CD14-positive monocyte (primary cell): ENCODE measurements around the gene SRP9. TPM values are rescaled to one million over a fixed set of nuclear protein-coding genes. Genes with fewer than 3 reads are reported as not detected.

ENCODE experiments used
- DNase-seq, 3 donors: peaks; one replicate each; pipeline ENCODE4 v3.0.0-alpha.2; 2011 to 2022
- H2AFZ ChIP-seq: 2 replicates; pipeline ENCODE4 v1.6.0; 2012; ENCODE audit warnings: mild to moderate bottlenecking, low read depth, low read length, inconsistent platforms; ENCODE audit not compliant: insufficient read depth, poor library complexity, severe bottlenecking
- H3K27ac ChIP-seq, 2 donors: 1 replicate in 1 of 2; 2 replicates in 1 of 2; pipeline ENCODE4 v1.5.1; 2012 to 2013; ENCODE audit warnings: low read length in 2 of 2, control low read depth in 1 of 2, inconsistent platforms in 1 of 2, low read depth in 1 of 2, mild to moderate bottlenecking in 1 of 2
- H3K27me3 ChIP-seq, 2 donors: one replicate each; pipeline versions ENCODE4 v1.6.0 to v1.6.1; 2011 to 2013; ENCODE audit warnings: low read length in 2 of 2; ENCODE audit not compliant: control insufficient read depth in 2 of 2, insufficient read depth in 2 of 2
- H3K36me3 ChIP-seq, 2 donors: replicated peaks in 1 of 2; 1 replicate in 1 of 2; 2 replicates in 1 of 2; pipeline versions ENCODE4 v1.5.1 to v1.6.1; 2012 to 2013; ENCODE audit warnings: low read length in 2 of 2, control low read depth in 1 of 2, inconsistent platforms in 1 of 2, mild to moderate bottlenecking in 1 of 2; ENCODE audit not compliant: insufficient read depth in 2 of 2, control insufficient read depth in 1 of 2
- H3K4me1 ChIP-seq, 2 donors: 1 replicate in 1 of 2; 2 replicates in 1 of 2; pipeline versions ENCODE4 v1.5.1 to v1.6.1; 2012 to 2013; ENCODE audit warnings: low read length in 2 of 2, control low read depth in 1 of 2, inconsistent platforms in 1 of 2, mild to moderate bottlenecking in 1 of 2, moderate library complexity in 1 of 2; ENCODE audit not compliant: insufficient read depth in 2 of 2, control insufficient read depth in 1 of 2
- H3K4me2 ChIP-seq: replicated peaks from 2 replicates; pipeline ENCODE3; 2012; ENCODE audit warnings: low read length, moderate library complexity, mild to moderate bottlenecking; ENCODE audit not compliant: poor library complexity, severe bottlenecking; ENCODE audit errors: extremely low read depth
- H3K4me3 ChIP-seq, 3 experiments: fragments of 200-600 bp in 1 of 3; sonication (generic) in 1 of 3; replicated peaks in 1 of 3; 1 replicate in 2 of 3; 2 replicates in 1 of 3; pipeline ENCODE4 v1.5.1; 2011 to 2013; ENCODE audit warnings: low read length in 3 of 3, mild to moderate bottlenecking in 3 of 3, control low read depth in 2 of 3, low read depth in 2 of 3, inconsistent platforms in 1 of 3, moderate library complexity in 1 of 3
- H3K79me2 ChIP-seq: 2 replicates; pipeline ENCODE4 v1.6.0; 2012; ENCODE audit warnings: mild to moderate bottlenecking, control low read depth, inconsistent platforms, low read length, moderate library complexity; ENCODE audit not compliant: insufficient read depth
- H3K9ac ChIP-seq: 2 replicates; pipeline ENCODE4 v1.6.0; 2017; ENCODE audit warnings: low read length, mild to moderate bottlenecking; ENCODE audit not compliant: insufficient read depth, poor library complexity, severe bottlenecking
- H3K9me3 ChIP-seq, 2 donors: replicated peaks in 1 of 2; 1 replicate in 1 of 2; 2 replicates in 1 of 2; pipeline versions ENCODE4 v1.5.1 to v1.6.1; 2012 to 2013; ENCODE audit warnings: low read length in 2 of 2, control low read depth in 1 of 2; ENCODE audit not compliant: control insufficient read depth in 1 of 2, insufficient read depth in 1 of 2
- H4K20me1 ChIP-seq: 2 replicates; pipeline ENCODE4 v1.6.0; 2012; ENCODE audit warnings: mild to moderate bottlenecking, low read length, control low read depth, moderate library complexity; ENCODE audit not compliant: insufficient read depth
- H3K27ac Mint-ChIP-seq, 7 donors: one replicate each; pipeline ENCODE4 v1.8.0; 2020; ENCODE audit warnings: mild to moderate bottlenecking in 7 of 7, mixed read lengths in 7 of 7, moderate library complexity in 6 of 7, inconsistent platforms in 2 of 7
- H3K27me3 Mint-ChIP-seq, 3 donors: one replicate each; pipeline ENCODE4 v1.8.0; 2021 to 2022; ENCODE audit warnings: low read depth in 3 of 3, mild to moderate bottlenecking in 3 of 3, mixed read lengths in 3 of 3, moderate library complexity in 3 of 3, inconsistent platforms in 1 of 3
- H3K36me3 Mint-ChIP-seq, 2 donors: one replicate each; pipeline ENCODE4 v1.8.0; 2020; ENCODE audit warnings: mixed read lengths in 2 of 2, inconsistent platforms in 1 of 2, mild to moderate bottlenecking in 1 of 2
- H3K4me1 Mint-ChIP-seq: one replicate; pipeline ENCODE4 v1.8.0; 2020; ENCODE audit warnings: mild to moderate bottlenecking, mixed read lengths
- H3K4me3 Mint-ChIP-seq, 2 donors: one replicate each; pipeline ENCODE4 v1.8.0; 2020; ENCODE audit warnings: mild to moderate bottlenecking in 2 of 2, mixed read lengths in 2 of 2, moderate library complexity in 1 of 2
- H3K9me3 Mint-ChIP-seq, 7 donors: one replicate each; pipeline ENCODE4 v1.8.0; 2020 to 2022; ENCODE audit warnings: mixed read lengths in 7 of 7, mild to moderate bottlenecking in 6 of 7, moderate library complexity in 6 of 7, inconsistent platforms in 2 of 7
- CTCF ChIP-seq: fragments of 200-600 bp; IDR thresholded peaks from one replicate; pipeline ENCODE4 v1.8.0; 2022; ENCODE audit warnings: antibody characterized with exemption, mild to moderate bottlenecking
- WGBS: methylation state at CpG from one replicate; pipeline ENCODE4 v1.1.5; 2013; ENCODE audit warnings: missing lambda C conversion rate; ENCODE audit not compliant: insufficient coverage; 5-methylcytosine and 5-hydroxymethylcytosine counted together
- intact Hi-C, 2 donors: fragments of 100-400 bp; cut with micrococcal nuclease; formaldehyde crosslinking; loops; one replicate each; pipeline versions ENCODE4 v1.15.0 to v1.15.1; 2023
- polyA plus RNA-seq, 3 donors: library from polyadenylated mRNA; depleted of rRNA in 1 of 3; unstranded in 2 of 3; stranded (reverse) in 1 of 3; fragments of 300-500 nt in 2 of 3; fragments of >200 nt in 1 of 3; fragmentation: Illumina TruSeq in 2 of 3; gene quantifications; 1 replicate in 2 of 3; 2 replicates in 1 of 3; pipeline ENCODE4 v1.2.3, GENCODE V29; 2012 to 2021

Gene SRP9
- polyA plus RNA-seq, 3 donors = 89.5 to 329 (median 281) TPM

DNA sequence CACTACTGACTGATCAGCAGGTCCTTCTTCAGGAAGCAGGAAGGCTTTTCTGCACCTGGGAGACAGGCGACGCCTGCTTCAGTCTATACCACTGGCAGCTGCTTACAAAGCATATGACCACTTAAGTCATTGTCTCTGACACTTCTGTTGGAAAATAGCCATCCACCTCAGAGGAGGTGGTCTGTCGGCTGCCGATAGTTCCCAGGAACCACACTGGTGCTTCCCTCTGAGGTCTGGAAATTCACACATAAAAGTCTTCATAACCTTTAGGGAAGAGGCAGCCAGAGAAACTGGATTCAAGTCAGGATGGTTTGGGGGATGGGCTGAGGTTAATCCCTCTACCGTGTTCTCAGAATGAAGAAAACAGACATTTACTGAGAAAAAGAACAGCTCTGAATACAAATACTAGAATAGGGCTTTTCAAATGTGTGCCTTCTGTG lies 15.6 kb upstream of the SRP9 start:
- 100% methylated on average over 2 of the region's 5 CpGs for WGBS
- H3K9me3 ChIP-seq = no peaks in the 10 kb centered on the region
- H4K20me1 ChIP-seq = no peaks in the 10 kb centered on the region
- H3K79me2 ChIP-seq = no peaks in the 10 kb centered on the region
- Mint-ChIP-seq H3K36me3 (no peaks in the 10 kb centered on the region), H3K4me3 (no peak overlapping the region), H3K9me3 (no peaks in the 10 kb centered on the region), H3K27ac (no peak overlapping the region), H3K4me1 (peaks cover 8% of the 10 kb centered on the region), H3K27me3 (peaks cover 0 to 5% (median 0%) of the 10 kb centered on the region in 3 donors)
- H3K4me1 ChIP-seq = peaks cover 6 to 8% of the 10 kb centered on the region in 2 donors
- DNase-seq = no peak
- H3K9ac ChIP-seq = no peak overlapping the region
- no peaks in the 10 kb centered on the region for H3K36me3 ChIP-seq
- no peak for TF ChIP-seq CTCF
- H3K27me3 ChIP-seq = no peaks in the 10 kb centered on the region
- intact Hi-C loops = no loop called here
- H3K27ac ChIP-seq = no peak overlapping the region
- H3K4me2 ChIP-seq = no peak overlapping the region
- no peak overlapping the region for H3K4me3 ChIP-seq
- no peak overlapping the region for H2AFZ ChIP-seq

- Histone ChIP-seq H4K20me1 (no peaks in the 10 kb centered on the region), H2AFZ (no peak overlapping the region), H3K4me2 (no peak overlapping the region), H3K27me3 (no peaks in the 10 kb centered on the region), H3K27ac (no peak overlapping the region), H3K79me2 (no peaks in the 10 kb centered on the region), H3K9ac (no peak overlapping the region), H3K36me3 (no peaks in the 10 kb centered on the region), H3K4me1 (peaks cover 6 to 8% of the 10 kb centered on the region in 2 donors), H3K9me3 (no peaks in the 10 kb centered on the region), H3K4me3 (no peak overlapping the region)
- H3K9me3 Mint-ChIP-seq = no peaks in the 10 kb centered on the region
- no peak for TF ChIP-seq CTCF
- DNase-seq = no peak
- H3K4me3 Mint-ChIP-seq = no peak overlapping the region
- peaks cover 8% of the 10 kb centered on the region for H3K4me1 Mint-ChIP-seq
- H3K27ac Mint-ChIP-seq = peak overlapping the region in 1 of 7 donors; percentile 24
- H3K36me3 Mint-ChIP-seq = no peaks in the 10 kb centered on the region
- intact Hi-C loops = no loop called here
- peaks cover 0 to 5% (median 0%) of the 10 kb centered on the region in 3 donors for H3K27me3 Mint-ChIP-seq
- no CpG with 5 or more reads among the region's 5 CpGs for WGBS
Observed at GRCh38 chr1:225762444-225762843, 15.2 kb upstream of the SRP9 start.
